IPS-11a (cell line): Measurements from ENCODE around the gene SPINT1.

ENCODE experiments used
- H3K4me3 ChIP-seq: one replicate; pipeline ENCODE4 v1.5.1; 2013; ENCODE audit warnings: low read depth, low read length, control low read depth

SPINT1 gene, protein sequence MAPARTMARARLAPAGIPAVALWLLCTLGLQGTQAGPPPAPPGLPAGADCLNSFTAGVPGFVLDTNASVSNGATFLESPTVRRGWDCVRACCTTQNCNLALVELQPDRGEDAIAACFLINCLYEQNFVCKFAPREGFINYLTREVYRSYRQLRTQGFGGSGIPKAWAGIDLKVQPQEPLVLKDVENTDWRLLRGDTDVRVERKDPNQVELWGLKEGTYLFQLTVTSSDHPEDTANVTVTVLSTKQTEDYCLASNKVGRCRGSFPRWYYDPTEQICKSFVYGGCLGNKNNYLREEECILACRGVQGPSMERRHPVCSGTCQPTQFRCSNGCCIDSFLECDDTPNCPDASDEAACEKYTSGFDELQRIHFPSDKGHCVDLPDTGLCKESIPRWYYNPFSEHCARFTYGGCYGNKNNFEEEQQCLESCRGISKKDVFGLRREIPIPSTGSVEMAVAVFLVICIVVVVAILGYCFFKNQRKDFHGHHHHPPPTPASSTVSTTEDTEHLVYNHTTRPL

GRCh38 chr15:40843885-40844695 is at the start of gene SPINT1:
TSS of gene SPINT1 (plus strand) at chr15:40844048. CDS start at chr15:40844555, 507 bp downstream.
- peak within 1 kb of the TSS; percentile 85 for H3K4me3 ChIP-seq

DNA sequence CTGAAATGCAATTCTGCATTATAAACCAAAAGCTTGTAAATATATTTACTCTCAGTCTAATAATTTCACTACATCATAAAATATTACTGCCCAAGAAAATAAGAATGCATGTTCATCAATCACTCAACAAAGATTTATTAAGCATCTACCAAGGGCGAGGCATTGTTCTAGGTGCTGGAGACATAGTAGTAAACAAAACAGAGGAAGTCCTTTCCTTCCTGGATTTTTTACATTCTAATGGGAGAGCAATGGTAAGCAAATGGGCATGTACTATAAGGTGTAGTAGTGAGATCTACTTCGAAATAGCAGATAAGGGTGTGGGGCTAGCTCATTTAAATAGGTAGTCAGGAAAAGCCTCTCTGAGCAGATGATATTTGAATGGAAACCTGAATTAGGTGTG is 47.8 kb upstream of the SPINT1 start:
- H3K4me3 ChIP-seq, result no peak overlapping the region

DNA sequence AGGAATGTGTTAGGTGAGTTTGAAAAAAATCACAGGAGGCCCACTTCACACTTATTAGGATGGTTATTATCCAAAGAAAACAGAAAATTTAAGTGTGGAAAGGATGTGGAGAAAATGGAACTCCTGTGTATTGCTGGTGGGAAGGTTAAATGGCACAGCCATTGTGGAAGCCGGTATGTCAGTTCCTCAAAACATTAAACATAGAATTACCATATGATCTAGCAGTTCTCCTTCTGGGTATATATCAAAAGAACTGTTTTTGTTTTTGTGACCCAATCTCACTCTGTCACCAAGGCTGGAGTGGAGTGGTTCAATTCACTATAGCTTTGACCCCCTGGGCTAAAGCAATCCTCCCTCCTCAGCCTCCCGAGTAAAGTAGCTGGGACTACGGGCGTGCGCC is 47.3 kb upstream of the SPINT1 start:
- H3K4me3 ChIP-seq, result no peak overlapping the region

- no peak overlapping the region for H3K4me3 ChIP-seq
These were observed 44.3 kb upstream of the SPINT1 start for GRCh38 chr15:40799523-40799922.

DNA sequence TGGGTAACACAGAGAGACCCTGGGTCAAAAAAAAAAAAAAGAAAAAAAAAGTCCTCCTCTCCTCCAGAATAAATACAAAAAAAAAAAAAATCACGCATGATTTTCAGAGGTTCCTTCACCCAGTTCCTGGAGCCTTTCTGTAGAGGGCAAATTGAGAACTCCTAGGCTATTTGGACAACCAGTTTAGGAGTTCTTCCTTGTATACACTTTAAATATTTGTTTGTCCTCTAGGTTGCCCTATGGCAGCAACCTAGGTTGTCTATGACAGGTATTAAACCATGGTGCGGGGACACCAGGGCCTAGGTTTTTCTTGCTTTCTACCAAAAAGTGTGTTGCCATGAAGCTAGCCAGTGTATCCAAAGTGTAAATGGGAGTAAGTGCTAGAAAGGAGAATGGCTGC is 40.8 kb upstream of the SPINT1 start:
- H3K4me3 ChIP-seq, result no peak overlapping the region

- H3K4me3 ChIP-seq, result no peak overlapping the region
These were observed 40.2 kb upstream of the SPINT1 start for GRCh38 chr15:40803688-40804087.

DNA sequence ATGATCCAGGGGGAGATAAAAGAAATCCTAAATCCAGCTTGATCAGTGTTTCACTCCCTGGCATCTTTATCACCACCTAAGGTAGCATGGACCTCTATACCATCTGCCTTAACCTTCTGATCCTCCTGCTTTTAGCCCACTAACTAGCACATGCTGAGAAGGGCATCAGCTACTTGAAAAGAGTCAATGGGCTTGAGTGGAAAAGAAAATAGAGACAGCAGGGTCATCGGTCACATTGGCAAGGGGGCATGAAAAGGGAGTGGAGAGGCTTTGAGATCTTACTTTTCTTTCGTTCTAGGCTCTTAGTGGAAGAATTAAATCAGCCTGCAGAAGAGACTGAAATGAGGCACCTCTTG is 37.2 kb upstream of the SPINT1 start:
- H3K4me3 ChIP-seq, result peak overlapping the region; percentile 99

DNA sequence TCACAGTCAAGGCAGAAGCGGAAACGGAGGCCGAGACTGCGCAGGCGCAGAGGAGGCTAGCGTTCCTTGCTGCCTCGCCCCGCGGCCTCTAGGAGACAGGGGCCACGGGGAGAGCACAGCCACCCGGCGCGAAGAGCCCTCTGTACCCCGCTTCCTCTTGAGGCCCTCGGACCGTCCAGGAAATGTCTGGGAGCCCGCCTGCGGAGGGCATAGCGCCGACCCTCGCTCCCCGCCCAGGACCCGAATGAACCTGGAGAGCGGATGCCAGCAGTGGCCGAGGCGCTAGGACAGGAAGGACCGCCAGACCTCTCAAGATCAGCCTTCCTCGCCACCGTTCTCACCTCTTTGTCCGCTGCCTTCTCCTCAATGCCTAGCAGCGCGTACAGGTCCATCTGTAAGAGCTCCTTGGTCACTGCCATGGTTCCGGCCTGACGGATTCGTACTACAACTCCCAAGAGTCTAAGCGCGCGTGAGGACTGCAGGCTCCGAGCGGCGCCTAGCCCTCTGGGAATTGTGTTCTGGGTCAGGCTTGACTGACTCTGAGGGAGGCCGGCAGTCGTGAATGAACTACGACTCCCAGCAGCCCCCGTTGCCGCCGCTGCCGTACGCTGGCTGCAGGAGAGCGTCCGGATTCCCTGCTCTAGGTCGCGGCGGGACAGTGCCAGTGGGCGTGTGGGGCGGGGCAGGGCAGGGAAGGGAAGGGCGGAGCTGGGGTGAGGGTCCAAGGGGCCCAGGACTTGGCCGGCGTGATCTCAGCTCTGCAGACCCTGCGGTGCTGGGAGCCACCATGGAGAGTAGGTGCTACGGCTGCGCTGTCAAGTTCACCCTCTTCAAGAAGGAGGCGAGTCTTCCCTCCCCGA is 36.6 kb upstream of the SPINT1 start, which contains the start of the genes DNAJC17 and ZFYVE19:
TSS of gene DNAJC17 (minus strand) at position 446 of the 860 bp plus-strand sequence. CDS start at position 419, 27 bp downstream.
TSS of gene ZFYVE19 (plus strand) at position 62 of the 860 bp plus-strand sequence. CDS start at position 563, 501 bp downstream.
- H3K4me3 ChIP-seq, result peak within 1 kb of the TSS; percentile 99

DNA sequence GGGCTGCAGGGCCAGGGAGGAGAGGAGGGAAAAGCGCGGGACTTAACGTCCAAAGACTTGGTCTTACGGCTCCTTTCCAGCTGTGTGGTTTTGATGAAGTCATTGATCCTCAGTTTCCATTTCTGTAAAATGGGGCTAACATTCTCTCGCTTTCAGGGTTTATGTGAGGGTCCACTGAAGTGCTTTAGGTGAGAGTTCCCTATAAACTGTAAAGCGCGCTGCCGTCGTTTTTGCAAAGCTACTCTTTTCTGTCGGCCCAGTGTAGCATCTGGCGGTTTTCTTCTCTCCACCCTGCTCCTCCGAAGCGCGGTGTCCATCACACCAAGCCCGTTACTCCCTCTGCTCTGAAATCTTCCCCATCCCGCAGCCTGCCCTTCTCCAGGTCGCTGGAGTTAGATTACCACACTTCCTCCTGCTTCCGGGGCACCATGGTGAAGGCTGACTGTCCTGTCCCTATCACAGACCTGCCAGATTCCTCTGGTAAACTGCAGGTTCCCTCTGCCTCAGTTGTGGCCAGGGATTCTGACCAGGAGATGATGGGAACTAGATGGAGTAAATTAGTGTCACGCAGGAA is 35.9 kb upstream of the SPINT1 start:
- peak overlapping the region; percentile 99 for H3K4me3 ChIP-seq

DNA sequence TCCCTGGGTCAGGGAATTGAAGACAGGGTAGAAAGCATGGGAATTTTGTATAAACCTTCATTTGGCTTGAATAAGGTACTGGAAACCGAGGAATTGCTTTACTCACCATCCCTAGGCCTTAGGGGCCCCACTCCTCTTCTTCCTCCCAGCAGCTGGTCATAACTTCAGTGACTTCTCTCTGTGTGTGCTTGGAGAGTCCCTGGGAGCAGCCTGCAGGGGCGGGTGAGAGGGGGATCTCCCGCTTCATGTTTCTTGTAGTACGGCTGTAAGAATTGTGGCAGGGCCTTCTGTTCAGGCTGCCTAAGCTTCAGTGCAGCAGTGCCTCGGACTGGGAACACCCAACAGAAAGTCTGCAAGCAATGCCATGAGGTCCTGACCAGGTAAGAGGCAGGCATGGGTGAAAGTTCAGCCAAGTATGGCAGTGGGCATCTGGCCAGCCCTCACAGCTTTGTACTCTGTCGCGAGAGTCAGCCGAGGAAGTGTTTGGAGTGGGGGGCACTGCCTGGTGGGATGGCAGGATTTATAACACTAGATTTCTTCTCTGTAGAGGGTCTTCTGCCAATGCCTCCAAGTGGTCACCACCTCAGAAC is 34.9 kb upstream of the SPINT1 start:
- no peak overlapping the region for H3K4me3 ChIP-seq

DNA sequence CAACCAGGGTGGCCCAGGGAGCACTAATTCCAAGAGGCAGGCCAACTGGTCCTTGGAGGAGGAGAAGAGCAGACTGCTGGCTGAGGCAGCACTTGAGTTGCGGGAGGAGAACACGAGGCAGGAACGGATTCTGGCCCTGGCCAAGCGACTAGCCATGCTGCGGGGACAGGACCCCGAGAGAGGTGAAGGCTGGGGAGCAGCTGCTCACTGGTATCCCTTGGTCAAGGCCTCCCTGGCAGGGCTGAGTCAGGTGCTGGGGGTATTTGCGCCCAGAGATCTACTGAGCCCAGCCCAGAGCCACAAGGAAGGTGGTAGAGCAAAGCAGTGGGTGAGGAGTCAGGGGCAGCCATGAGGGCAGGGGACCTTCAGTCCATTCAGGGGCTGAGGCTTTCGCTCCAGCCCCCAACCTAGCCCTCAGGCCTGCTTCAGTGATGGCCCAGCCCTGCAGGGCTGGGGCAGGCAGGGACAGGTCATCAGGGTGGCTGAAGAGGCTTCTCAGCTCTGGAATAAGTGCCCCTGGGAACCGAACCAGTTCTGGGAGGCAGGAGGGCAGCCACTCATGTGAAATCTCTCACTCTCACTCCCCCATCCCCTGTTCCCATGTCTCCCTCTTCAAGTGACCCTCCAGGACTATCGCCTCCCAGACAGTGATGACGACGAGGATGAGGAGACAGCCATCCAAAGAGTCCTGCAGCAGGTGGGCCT is 31.0 kb upstream of the SPINT1 start:
- H3K4me3 ChIP-seq, result no peak overlapping the region

- no peak overlapping the region for H3K4me3 ChIP-seq
These were observed 28.7 kb upstream of the SPINT1 start for GRCh38 chr15:40815042-40815698.

DNA sequence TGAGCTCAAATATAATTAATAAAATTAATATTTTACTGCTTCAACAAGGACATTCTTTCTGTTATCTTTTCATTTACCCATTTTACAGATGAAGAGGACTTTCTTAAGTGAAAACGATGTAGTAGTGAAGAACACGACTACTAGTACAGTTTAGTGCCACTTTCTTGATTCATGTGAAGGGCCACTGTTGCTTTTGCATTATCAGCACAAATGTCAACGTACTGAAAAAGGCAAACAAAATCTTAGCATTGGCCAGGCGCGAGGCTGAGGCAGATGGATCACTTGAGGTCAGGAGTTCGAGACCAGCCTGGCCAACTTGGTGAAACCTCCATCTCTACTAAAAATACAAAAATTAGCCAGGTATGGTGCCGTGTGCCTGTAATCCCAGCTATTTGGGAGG is 24.8 kb upstream of the SPINT1 start:
- no peak overlapping the region for H3K4me3 ChIP-seq

GRCh38 chr15:40821195-40821594 is 22.7 kb upstream of the SPINT1 start:
- no peak overlapping the region for H3K4me3 ChIP-seq

DNA sequence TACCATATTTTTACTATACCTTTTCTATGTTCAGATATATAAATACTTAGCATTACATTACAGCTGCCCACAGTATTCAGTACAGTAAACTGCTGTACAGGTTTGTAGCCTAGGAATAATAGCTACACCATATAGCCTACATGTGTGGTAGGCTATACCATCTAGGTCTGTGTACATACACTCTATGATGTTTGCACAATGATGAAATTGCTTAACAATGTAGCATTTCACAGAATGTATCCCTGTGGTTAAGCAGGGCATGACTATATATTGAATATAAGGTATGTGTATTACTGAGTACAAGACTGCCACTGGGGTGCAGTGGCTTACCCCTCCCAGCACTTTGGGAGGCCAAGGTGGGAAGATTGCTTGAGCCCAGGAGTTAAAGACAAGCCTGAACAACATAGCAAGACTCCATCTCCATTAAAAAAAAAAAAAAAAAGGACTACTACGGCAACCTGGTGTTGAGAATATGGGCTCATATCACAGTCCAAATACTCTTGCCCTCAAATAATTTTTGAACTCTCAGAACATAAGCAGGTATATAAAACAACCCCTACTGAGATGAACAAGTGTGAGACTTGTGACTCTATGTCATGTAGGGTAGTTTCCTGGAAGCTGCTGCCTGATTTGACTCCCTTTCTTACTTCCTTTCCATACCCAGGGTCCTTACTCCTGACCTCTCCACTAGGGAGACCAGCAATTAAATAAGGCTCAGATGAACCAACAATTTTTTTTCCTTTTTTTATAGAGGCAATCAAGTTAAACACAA is 20.1 kb upstream of the SPINT1 start:
- H3K4me3 ChIP-seq, result no peak overlapping the region

DNA sequence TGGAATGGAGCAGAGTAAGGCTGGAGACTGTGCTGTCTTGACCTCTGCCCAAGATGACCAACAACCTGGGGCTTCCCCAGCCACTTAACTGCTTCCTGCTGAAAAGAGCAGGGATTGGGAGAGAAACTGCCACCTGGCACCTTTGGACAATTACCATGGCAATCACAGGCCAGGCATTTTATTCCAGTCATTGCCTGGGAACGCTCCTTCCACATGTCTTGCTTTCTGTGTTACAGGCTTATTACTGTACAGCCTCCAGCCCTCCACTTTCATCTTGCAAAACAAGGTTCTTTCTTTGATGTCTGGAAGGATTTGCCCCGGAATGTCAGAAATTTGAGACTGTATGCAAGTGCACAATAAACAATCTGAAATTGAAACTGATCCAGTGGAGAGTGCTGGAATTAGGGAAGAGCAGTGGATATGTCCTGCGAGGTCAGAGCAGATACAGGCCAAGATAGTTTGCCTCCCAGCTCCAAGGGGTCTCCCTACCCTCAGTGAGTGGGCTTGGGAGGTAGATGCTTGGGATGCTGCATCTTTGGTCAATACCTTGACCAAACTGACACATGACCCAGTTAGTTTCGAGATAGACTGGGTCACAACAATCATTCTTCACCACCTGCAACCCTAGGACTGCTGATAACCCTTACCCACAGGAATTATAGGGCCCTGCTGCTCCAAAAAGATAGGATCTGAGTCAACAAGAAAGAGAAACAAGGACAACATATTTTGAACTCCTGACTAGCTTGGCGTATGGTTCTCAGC is 18.0 kb upstream of the SPINT1 start:
- H3K4me3 ChIP-seq, result no peak overlapping the region

DNA sequence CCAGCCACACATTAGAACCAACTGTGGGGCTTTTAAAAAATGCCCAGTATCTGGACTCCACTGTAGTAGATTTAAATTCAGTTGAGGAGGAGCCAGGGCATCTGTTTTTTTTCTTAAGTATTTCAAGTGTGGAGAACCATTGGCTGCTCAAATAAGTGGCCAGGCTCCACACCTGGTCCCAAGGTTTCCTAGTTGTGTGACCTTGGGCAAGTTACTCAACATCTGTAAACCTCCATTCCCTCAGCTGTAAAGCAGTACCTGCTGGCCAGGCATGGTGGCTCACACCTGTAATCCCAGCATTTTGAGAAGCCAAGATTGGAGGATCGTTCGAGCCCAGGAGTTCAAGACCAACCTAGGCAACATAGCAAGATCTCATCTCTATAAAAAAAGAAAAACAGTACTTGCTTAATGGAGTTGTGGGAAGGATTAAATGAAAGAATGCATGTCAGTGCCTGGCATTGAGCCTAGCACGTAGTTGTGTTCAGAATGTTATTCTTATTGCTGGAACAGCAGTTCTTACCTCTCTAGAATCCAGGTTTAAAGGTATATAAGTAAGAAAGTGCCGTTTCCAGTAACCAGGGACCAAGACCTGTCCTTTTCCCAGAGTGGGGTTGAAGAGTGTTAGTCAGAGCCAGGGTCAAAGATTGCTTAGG is 17.3 kb upstream of the SPINT1 start:
- no peak overlapping the region for H3K4me3 ChIP-seq
